Heart left ventricle (tissue), 16 donors: Measurements from ENCODE around the gene RNF175. TPM values are rescaled to one million over a fixed set of nuclear protein-coding genes. Genes with fewer than 3 reads are reported as not detected.

Experiments
- ATAC-seq, 4 donors: fragments of 200-7000 bp; cut with Tn5 transposase; one replicate each; pipeline ENCODE4 v1.9.1; 2020 to 2022; ENCODE audit warnings: moderate library complexity in 4 of 4, mild to moderate bottlenecking in 3 of 4, moderate number of reproducible peaks in 1 of 4
- DNase-seq, 5 donors: peaks; one replicate each; pipeline ENCODE4 v3.0.0-alpha.2; 2020
- H3K27ac ChIP-seq, 12 donors: fragments of 200-600 bp; sonication (generic) in 4 of 12; one replicate each; pipeline versions ENCODE4 v1.5.0 to v1.8.0; 2016 to 2022; ENCODE audit warnings: mild to moderate bottlenecking in 2 of 12
- H3K27me3 ChIP-seq, 9 donors: fragments of 200-600 bp; sonication (generic) in 2 of 9; one replicate each; pipeline versions ENCODE4 v1.5.1 to v1.8.0; 2016 to 2022; ENCODE audit warnings: mild to moderate bottlenecking in 3 of 9
- H3K36me3 ChIP-seq, 9 donors: fragments of 200-600 bp; sonication (generic) in 2 of 9; one replicate each; pipeline versions ENCODE4 v1.5.0 to v1.8.0; 2018 to 2022; ENCODE audit warnings: mild to moderate bottlenecking in 2 of 9
- H3K4me1 ChIP-seq, 12 donors: fragments of 200-600 bp; sonication (generic) in 4 of 12; one replicate each; pipeline versions ENCODE4 v1.5.0 to v1.8.0; 2016 to 2022; ENCODE audit warnings: mild to moderate bottlenecking in 3 of 12
- H3K4me3 ChIP-seq, 12 donors: fragments of 200-600 bp; sonication (generic) in 4 of 12; one replicate each; pipeline versions ENCODE4 v1.5.0 to v1.8.0; 2017 to 2022; ENCODE audit warnings: mild to moderate bottlenecking in 9 of 12, moderate library complexity in 4 of 12
- H3K9me3 ChIP-seq, 12 donors: fragments of 200-600 bp; sonication (generic) in 4 of 12; one replicate each; pipeline versions ENCODE4 v1.5.0 to v1.8.0; 2016 to 2022; ENCODE audit warnings: mild to moderate bottlenecking in 1 of 12
- CTCF ChIP-seq, 12 donors: fragments of 200-600 bp; sonication (generic) in 4 of 12; IDR thresholded peaks; one replicate each; pipeline versions ENCODE4 v1.5.0 to v1.8.0; 2018 to 2022; ENCODE audit warnings: antibody characterized with exemption in 12 of 12, mild to moderate bottlenecking in 5 of 12
- POLR2A ChIP-seq, 2 donors: fragments of 450-650 bp; IDR thresholded peaks; one replicate each; pipeline ENCODE4 v1.6.1; 2017; ENCODE audit warnings: antibody characterized with exemption in 2 of 2, mild to moderate bottlenecking in 2 of 2, moderate library complexity in 2 of 2
- WGBS, 4 donors: extraction: QIAGEN DNeasy Blood & Tissue Kit in 2 of 4; methylation state at CpG; one replicate each; pipeline versions ENCODE4 v1.1.5 to v1.1.7; 2013 to 2018; 5-methylcytosine and 5-hydroxymethylcytosine counted together
- intact Hi-C, 10 donors: fragments of 100-400 bp; cut with DNase I; formaldehyde crosslinking; loops; one replicate each; pipeline versions ENCODE4 v1.11.1 to v1.14.2; 2022
- polyA plus RNA-seq, 2 donors: library from polyadenylated mRNA; stranded (reverse); fragments of 200-250 nt; gene quantifications; one replicate each; pipeline ENCODE4 v1.2.3, GENCODE V29; 2013
- total RNA-seq, 9 donors: library from RNA; depleted of rRNA in 2 of 9; stranded (reverse); fragments of >200 nt in 2 of 9; fragmentation: NEBNext Ultra II Directional in 3 of 9; extraction: Animal tissue kit (Norgen Biotek cat#: 25700) in 3 of 9; gene quantifications; one replicate each; pipeline versions ENCODE4 v1.1.0 to v1.2.4, GENCODE V29; 2016 to 2023
- donor health status: ischemic (EF 13 %, LVEDD 7.1; RV severe dilation, severe dysfunction).
- donor health status: healthy with polysubstance abuse.
- donor health status: DM: no; HTN: yes; CAD: no.
- donor health status: DM: no; HTN: no; CAD: no.
- donor health status: ischemic (EF 25% LVEDD 6.9; RV normal size, moderate dysfunction).
- donor health status: ischemic (EF 25% LVEDD 5.7; RV mildly dilated, moderate dysfunction).
- donor health status: healthy.
- donor health status: DM: yes; HTN: yes; CAD: no.
- donor health status: ischemic (EF 35%, LVEDD 5.7; RV mildly dilated, moderate dysfunction).
- donor health status: nonischemic (EF 11% LVEDD 7.7; RV severe dilation, severe dysfunction).
- donor health status: DM: yes; HTN: yes; CAD: no.
- donor health status: PGD.
- donor health status: ischemic (EF 29% LVEDD 5.4; RV normal size, mild dysfunction).
- donor health status: nonischemic (EF 23%, LVEDD 6.1; RV moderate dilation, normal function).

The RNF175 gene
- total and polyA plus RNA-seq, 11 donors = 0.16 to 1.1 (median 0.55) TPM; not detected in 1

DNA sequence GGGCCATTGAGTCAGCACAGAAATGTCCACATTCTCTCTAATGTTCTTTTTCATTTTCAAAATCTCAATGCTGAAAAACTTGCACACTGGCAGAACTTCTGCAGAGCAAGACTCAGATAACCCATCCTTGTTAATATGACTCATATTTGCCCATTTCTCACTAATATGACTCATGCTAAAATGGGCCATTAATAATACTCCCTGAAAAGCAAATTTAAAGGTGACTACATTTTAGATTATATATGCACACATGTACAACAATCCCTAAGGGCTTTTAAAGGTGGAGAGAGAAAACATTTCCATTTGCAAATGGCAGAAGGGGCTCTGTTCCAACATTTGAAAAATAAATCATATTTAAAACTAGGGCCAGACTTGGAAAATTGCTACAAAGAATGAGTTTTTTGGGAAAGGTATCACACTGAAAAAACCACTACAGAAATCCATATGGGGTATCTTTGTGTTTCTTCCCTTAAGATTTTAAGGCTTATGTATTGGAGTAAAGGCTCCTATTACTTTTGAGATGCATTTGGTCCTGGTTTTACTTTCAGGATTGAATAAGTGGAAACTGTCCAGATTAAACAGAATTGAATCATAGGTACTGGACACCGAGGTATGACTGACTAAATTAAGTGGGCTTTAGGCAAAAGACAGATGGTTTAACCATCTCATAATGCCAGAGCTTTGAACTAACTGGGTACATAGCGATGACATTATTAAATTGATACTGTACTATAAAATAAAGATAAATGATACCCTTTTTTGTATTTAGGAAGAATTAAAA is 45.8 kb downstream of the RNF175 start:
- Histone ChIP-seq H3K9me3 (peaks cover 0 to 5% (median 0%) of the 10 kb centered on the region in 12 donors), H3K36me3 (no peaks in the 10 kb centered on the region), H3K4me1 (peaks cover 0 to 3% (median 0%) of the 10 kb centered on the region in 12 donors), H3K27me3 (no peaks in the 10 kb centered on the region), H3K27ac (no peak overlapping the region), H3K4me3 (no peak overlapping the region)
- DNase-seq = no peak
- intact Hi-C loops = no loop called here
- TF ChIP-seq POLR2A (IDR thresholded peaks at IDR 0.05) (no peak), CTCF (IDR thresholded peaks at IDR 0.05) (no peak)
- ATAC-seq = no peak
- WGBS, 4 donors = 87 to 91% (median 89%) methylated on average over 2 of the region's 2 CpGs

GRCh38 chr4:153710681-153711080 is 49.1 kb downstream of the RNF175 start:
- H3K27ac ChIP-seq = no peak overlapping the region
- H3K27me3 ChIP-seq = peaks cover 0 to 4% (median 0%) of the 10 kb centered on the region in 9 donors
- 86 to 95% (median 87%) methylated on average over 1 of the region's 1 CpG for WGBS, 4 donors
- intact Hi-C loops = no loop called here
- ATAC-seq (no peak), DNase-seq (no peak)
- H3K4me3 ChIP-seq = no peak overlapping the region
- TF ChIP-seq POLR2A (IDR thresholded peaks at IDR 0.05) = no peak
- no peak for TF ChIP-seq CTCF (IDR thresholded peaks at IDR 0.05)
- peaks cover 0 to 21% (median 0%) of the 10 kb centered on the region in 12 donors for H3K4me1 ChIP-seq
- no peaks in the 10 kb centered on the region for H3K9me3 ChIP-seq
- no peaks in the 10 kb centered on the region for H3K36me3 ChIP-seq

GRCh38 chr4:153706519-153706918 is 53.3 kb downstream of the RNF175 start:
- intact Hi-C loops = no loop called here
- TF ChIP-seq CTCF (IDR thresholded peaks at IDR 0.05) (no peak), POLR2A (IDR thresholded peaks at IDR 0.05) (no peak)
- DNase-seq (no peak), ATAC-seq (no peak)
- peaks cover 0 to 29% (median 0%) of the 10 kb centered on the region in 12 donors for H3K4me1 ChIP-seq
- H3K36me3 ChIP-seq = peaks cover 0 to 18% (median 0%) of the 10 kb centered on the region in 9 donors
- H3K4me3 ChIP-seq = no peak overlapping the region
- peaks cover 0 to 4% (median 0%) of the 10 kb centered on the region in 9 donors for H3K27me3 ChIP-seq
- H3K9me3 ChIP-seq = no peaks in the 10 kb centered on the region
- peak overlapping the region in 1 of 12 donors; percentile 30 for H3K27ac ChIP-seq

- Histone ChIP-seq H3K36me3 (peaks cover 0 to 18% (median 0%) of the 10 kb centered on the region in 9 donors), H3K4me1 (peaks cover 0 to 29% (median 0%) of the 10 kb centered on the region in 12 donors), H3K9me3 (no peaks in the 10 kb centered on the region), H3K27me3 (peaks cover 0 to 4% (median 0%) of the 10 kb centered on the region in 9 donors), H3K4me3 (no peak overlapping the region), H3K27ac (peak overlapping the region in 1 of 12 donors; percentile 39)
- intact Hi-C loops = no loop called here
- DNase-seq (no peak), ATAC-seq (no peak)
- WGBS, 4 donors = 79 to 86% (median 84%) methylated on average over 2 of the region's 2 CpGs
- TF ChIP-seq POLR2A (IDR thresholded peaks at IDR 0.05) (no peak), CTCF (IDR thresholded peaks at IDR 0.05) (no peak)
Measured at GRCh38 chr4:153705743-153706468, 53.9 kb downstream of the RNF175 start.
